Embryonic facial prominence (tissue), 1 donor: Measurements from ENCODE around the gene PRR15.
"Not testable (repeated sequence)": the region's sequence is repeated elsewhere in the genome, so short reads cannot be mapped to it uniquely, and the experiment has no call there.

Source experiments
- DNase-seq: peaks from one replicate; pipeline ENCODE4 v3.0.0-alpha.2; 2016; ENCODE audit errors: extremely low spot score

Gene PRR15

GRCh38 chr7:29563590-29564495 is at the start of gene PRR15:
TSS of gene PRR15 (plus strand) at chr7:29563835. CDS start at chr7:29566330, 2,495 bp downstream.
- no peak for DNase-seq

GRCh38 chr7:29516491-29516890 is 47.1 kb upstream of the PRR15 start:
- no peak for DNase-seq

- no peak for DNase-seq
These were observed 45.0 kb upstream of the PRR15 start for GRCh38 chr7:29518616-29519015.

GRCh38 chr7:29523728-29524127 is 39.9 kb upstream of the PRR15 start:
- no peak for DNase-seq

- no peak for DNase-seq
These were observed 36.0 kb upstream of the PRR15 start for GRCh38 chr7:29527505-29528108.

GRCh38 chr7:29528526-29528925 is 35.1 kb upstream of the PRR15 start:
- DNase-seq, result not testable (repeated sequence)

GRCh38 chr7:29538389-29538788 is 25.2 kb upstream of the PRR15 start:
- no peak for DNase-seq

- DNase-seq, result no peak
These were observed 24.2 kb upstream of the PRR15 start for GRCh38 chr7:29539471-29539870.

- no peak for DNase-seq
These were observed 16.2 kb upstream of the PRR15 start for GRCh38 chr7:29547421-29547820.

GRCh38 chr7:29548823-29549222 is 14.8 kb upstream of the PRR15 start:
- no peak for DNase-seq

- DNase-seq, result no peak
These were observed 11.2 kb upstream of the PRR15 start for GRCh38 chr7:29552392-29552791.

- no peak for DNase-seq
These were observed 8.6 kb upstream of the PRR15 start for GRCh38 chr7:29555061-29555460.

- DNase-seq, result no peak
These were observed 7.0 kb upstream of the PRR15 start for GRCh38 chr7:29556405-29557195.

- DNase-seq, result no peak
These were observed 5.7 kb upstream of the PRR15 start for GRCh38 chr7:29557954-29558353.

- no peak for DNase-seq
These were observed 2.4 kb upstream of the PRR15 start for GRCh38 chr7:29561271-29561670.

GRCh38 chr7:29562307-29562706 is 1.3 kb upstream of the PRR15 start:
- no peak for DNase-seq

- DNase-seq, result no peak
These were observed 1.0 kb downstream of the PRR15 start for GRCh38 chr7:29564496-29565223.

GRCh38 chr7:29565224-29565630 is 1.6 kb downstream of the PRR15 start:
- DNase-seq, result no peak

- DNase-seq, result no peak
These were observed 2.0 kb downstream of the PRR15 start for GRCh38 chr7:29565634-29565981.

GRCh38 chr7:29565982-29566746 is 2.5 kb downstream of the PRR15 start:
- no peak for DNase-seq

- DNase-seq, result no peak
These were observed 3.5 kb downstream of the PRR15 start for GRCh38 chr7:29567174-29567573.
